PC-9 (cell line): ENCODE measurements around the gene PWP2.

Experiments used
- EZH2 ChIP-seq: fragments of 200-600 bp; sonication (generic); IDR thresholded peaks from 2 replicates; pipeline ENCODE4 v1.8.0; 2017; ENCODE audit warnings: antibody characterized with exemption, low read depth
- TF ChIP-seq, protein P1 (sequence below): fragments of 200-600 bp; sonication (generic); conservative IDR thresholded peaks from 2 replicates; pipeline ENCODE4 v1.6.1; 2017; ENCODE audit warnings: mixed run types, antibody characterized with exemption, mild to moderate bottlenecking, moderate library complexity

DNA sequence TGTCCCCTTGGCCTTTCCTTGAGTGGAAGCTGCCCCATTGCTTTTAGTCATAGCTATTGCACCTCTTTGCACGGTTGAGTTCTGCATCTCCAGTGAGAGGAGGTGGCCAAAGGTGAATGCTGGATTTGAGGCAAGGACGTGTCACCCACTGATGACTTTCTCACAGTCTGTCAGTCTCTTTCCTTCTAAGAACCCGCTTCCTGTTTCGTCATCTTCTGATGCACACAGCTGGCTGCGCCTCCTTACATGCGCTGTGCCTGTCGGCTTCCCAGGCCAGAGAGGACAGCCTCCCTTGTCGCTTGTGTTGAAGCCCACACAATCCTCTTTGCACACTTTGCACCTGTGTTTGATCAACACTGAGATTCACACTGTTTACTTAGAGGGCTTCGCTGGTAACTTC is 41.8 kb upstream of the PWP2 start:
- TF ChIP-seq, protein P1, sequence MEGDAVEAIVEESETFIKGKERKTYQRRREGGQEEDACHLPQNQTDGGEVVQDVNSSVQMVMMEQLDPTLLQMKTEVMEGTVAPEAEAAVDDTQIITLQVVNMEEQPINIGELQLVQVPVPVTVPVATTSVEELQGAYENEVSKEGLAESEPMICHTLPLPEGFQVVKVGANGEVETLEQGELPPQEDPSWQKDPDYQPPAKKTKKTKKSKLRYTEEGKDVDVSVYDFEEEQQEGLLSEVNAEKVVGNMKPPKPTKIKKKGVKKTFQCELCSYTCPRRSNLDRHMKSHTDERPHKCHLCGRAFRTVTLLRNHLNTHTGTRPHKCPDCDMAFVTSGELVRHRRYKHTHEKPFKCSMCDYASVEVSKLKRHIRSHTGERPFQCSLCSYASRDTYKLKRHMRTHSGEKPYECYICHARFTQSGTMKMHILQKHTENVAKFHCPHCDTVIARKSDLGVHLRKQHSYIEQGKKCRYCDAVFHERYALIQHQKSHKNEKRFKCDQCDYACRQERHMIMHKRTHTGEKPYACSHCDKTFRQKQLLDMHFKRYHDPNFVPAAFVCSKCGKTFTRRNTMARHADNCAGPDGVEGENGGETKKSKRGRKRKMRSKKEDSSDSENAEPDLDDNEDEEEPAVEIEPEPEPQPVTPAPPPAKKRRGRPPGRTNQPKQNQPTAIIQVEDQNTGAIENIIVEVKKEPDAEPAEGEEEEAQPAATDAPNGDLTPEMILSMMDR, result no peak
- no peak for TF ChIP-seq EZH2
